Prostate gland (tissue), 2 donors: Measurements from ENCODE around the gene AFTPH. TPM values are rescaled to one million over a fixed set of nuclear protein-coding genes. Genes with fewer than 3 reads are reported as not detected.

Experiments
- DNase-seq: peaks from one replicate; pipeline ENCODE4 v3.0.0-alpha.2; 2019; ENCODE audit warnings: low spot score
- H3K27ac ChIP-seq, 2 donors: fragments of 200-600 bp; sonication (generic); 2 replicates each; pipeline ENCODE4 v1.5.1; 2017 to 2019
- H3K27me3 ChIP-seq: fragments of 200-600 bp; sonication (generic); replicated peaks from 2 replicates; pipeline ENCODE4 v1.5.1; 2019; ENCODE audit not compliant: insufficient read depth
- H3K36me3 ChIP-seq, 2 donors: fragments of 200-600 bp; sonication (generic); 1 replicate in 1 of 2; 2 replicates in 1 of 2; pipeline versions ENCODE4 v1.5.1 to v1.8.1; 2017 to 2019
- H3K4me1 ChIP-seq: fragments of 200-600 bp; sonication (generic); replicated peaks from 2 replicates; pipeline ENCODE4 v1.5.1; 2019
- H3K4me3 ChIP-seq, 2 donors: fragments of 200-600 bp; sonication (generic); 2 replicates each; pipeline ENCODE4 v1.5.1; 2017 to 2019
- H3K9me3 ChIP-seq: fragments of 200-600 bp; sonication (generic); 2 replicates; pipeline ENCODE4 v1.5.1; 2017
- POLR2A ChIP-seq: fragments of 450-650 bp; IDR thresholded peaks from one replicate; pipeline ENCODE4 v1.6.1; 2016; ENCODE audit warnings: antibody characterized with exemption, mild to moderate bottlenecking
- POLR2AphosphoS5 ChIP-seq: sonication (generic); formaldehyde crosslinking; IDR thresholded peaks from one replicate; pipeline ENCODE4 v1.6.1; 2017; ENCODE audit warnings: antibody characterized with exemption
- WGBS: methylation state at CpG from one replicate; pipeline ENCODE4 v1.1.5; 2018; 5-methylcytosine and 5-hydroxymethylcytosine counted together
- intact Hi-C: fragments of 100-400 bp; cut with DNase I; formaldehyde crosslinking; loops from one replicate; pipeline ENCODE4 v1.14.2; 2022
- total RNA-seq, 2 donors: library from RNA; depleted of rRNA; stranded (reverse); fragments of >200 nt; gene quantifications; one replicate each; pipeline ENCODE4 v1.1.0, GENCODE V29; 2016
- TF ChIP-seq, protein P1 (sequence below), 4 experiments: fragments of 200-600 bp in 2 of 4; fragments of 450-650 bp in 2 of 4; sonication (generic) in 2 of 4; IDR thresholded peaks; 1 replicate in 3 of 4; 2 replicates in 1 of 4; pipeline ENCODE4 v1.5.1; 2016 to 2019; ENCODE audit warnings: antibody characterized with exemption in 4 of 4, mild to moderate bottlenecking in 2 of 4, moderate library complexity in 2 of 4

Gene AFTPH
- total RNA-seq, 2 donors from 2014 or later = 61.3 to 68.1 TPM

DNA sequence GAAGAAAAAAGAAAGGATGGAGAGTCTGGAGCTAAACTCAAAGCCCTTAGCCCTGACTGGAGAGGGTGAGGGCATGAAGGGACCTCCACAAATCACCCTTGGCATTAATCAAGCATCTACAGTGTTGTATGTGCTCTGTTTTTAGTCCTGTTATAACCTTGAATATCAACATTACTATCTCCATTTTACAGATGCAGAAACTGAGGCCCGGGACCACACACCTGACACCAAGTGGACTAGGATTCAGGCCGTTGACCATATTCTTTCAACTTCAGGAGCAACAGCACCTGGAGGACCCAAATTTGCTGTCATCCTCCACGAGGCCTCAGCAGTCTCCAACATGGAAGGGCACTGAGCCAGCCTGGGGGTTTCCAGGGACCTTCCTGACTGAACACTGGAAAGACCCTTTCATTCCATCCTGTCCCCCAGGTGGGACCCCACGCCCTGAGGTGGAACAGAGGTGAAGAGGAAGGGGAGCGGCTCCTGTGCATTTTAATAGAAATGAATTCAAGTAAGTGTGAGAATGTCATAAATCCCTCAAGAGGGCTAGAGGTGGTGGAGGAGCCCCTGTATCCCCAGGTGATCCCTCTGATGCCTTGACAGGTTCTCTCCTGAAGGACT is 88.6 kb downstream of the AFTPH start:
- Histone ChIP-seq H3K36me3 (no peaks in the 10 kb centered on the region), H3K9me3 (no peaks in the 10 kb centered on the region), H3K27me3 (no peaks in the 10 kb centered on the region), H3K27ac (no peak overlapping the region), H3K4me1 (peaks cover 7% of the 10 kb centered on the region), H3K4me3 (no peak overlapping the region)
- no peak for TF ChIP-seq POLR2A
- TF ChIP-seq POLR2AphosphoS5 = no peak
- TF ChIP-seq, protein P1, sequence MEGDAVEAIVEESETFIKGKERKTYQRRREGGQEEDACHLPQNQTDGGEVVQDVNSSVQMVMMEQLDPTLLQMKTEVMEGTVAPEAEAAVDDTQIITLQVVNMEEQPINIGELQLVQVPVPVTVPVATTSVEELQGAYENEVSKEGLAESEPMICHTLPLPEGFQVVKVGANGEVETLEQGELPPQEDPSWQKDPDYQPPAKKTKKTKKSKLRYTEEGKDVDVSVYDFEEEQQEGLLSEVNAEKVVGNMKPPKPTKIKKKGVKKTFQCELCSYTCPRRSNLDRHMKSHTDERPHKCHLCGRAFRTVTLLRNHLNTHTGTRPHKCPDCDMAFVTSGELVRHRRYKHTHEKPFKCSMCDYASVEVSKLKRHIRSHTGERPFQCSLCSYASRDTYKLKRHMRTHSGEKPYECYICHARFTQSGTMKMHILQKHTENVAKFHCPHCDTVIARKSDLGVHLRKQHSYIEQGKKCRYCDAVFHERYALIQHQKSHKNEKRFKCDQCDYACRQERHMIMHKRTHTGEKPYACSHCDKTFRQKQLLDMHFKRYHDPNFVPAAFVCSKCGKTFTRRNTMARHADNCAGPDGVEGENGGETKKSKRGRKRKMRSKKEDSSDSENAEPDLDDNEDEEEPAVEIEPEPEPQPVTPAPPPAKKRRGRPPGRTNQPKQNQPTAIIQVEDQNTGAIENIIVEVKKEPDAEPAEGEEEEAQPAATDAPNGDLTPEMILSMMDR (IDR thresholded peaks at IDR 0.05) = no peak
- intact Hi-C loops = no loop called here
- no peak for DNase-seq
- WGBS = 80% methylated on average over 5 of the region's 5 CpGs

DNA sequence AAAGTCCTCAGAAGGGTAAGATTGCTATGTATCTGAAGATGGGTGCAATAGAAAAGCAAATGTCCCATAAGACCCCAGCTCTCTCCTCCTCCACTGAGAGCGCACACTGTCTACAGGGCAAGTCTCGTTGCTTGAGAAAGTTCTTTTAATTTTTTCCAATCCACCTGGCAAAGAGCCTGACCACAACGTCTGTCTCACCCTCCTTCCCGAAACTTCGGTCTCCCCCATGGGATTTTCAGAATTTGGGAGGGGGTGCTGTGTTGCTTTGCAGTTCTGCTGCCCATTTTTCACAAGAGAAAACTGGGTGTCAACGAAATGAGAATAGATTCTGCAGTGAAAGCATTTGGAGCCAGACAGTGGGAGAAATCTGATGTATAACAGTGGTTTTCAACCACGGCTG is 89.1 kb downstream of the AFTPH start:
- TF ChIP-seq, protein P1 (IDR thresholded peaks at IDR 0.05) = no peak
- no peak for TF ChIP-seq POLR2A
- no peak for TF ChIP-seq POLR2AphosphoS5
- H3K4me3 ChIP-seq = no peak overlapping the region
- H3K4me1 ChIP-seq = peaks cover 1% of the 10 kb centered on the region
- 70% methylated on average over 7 of the region's 7 CpGs for WGBS
- H3K36me3 ChIP-seq = no peaks in the 10 kb centered on the region
- H3K27ac ChIP-seq = no peak overlapping the region
- no peak for DNase-seq
- H3K27me3 ChIP-seq = no peaks in the 10 kb centered on the region
- intact Hi-C loops = no loop called here
- no peaks in the 10 kb centered on the region for H3K9me3 ChIP-seq

DNA sequence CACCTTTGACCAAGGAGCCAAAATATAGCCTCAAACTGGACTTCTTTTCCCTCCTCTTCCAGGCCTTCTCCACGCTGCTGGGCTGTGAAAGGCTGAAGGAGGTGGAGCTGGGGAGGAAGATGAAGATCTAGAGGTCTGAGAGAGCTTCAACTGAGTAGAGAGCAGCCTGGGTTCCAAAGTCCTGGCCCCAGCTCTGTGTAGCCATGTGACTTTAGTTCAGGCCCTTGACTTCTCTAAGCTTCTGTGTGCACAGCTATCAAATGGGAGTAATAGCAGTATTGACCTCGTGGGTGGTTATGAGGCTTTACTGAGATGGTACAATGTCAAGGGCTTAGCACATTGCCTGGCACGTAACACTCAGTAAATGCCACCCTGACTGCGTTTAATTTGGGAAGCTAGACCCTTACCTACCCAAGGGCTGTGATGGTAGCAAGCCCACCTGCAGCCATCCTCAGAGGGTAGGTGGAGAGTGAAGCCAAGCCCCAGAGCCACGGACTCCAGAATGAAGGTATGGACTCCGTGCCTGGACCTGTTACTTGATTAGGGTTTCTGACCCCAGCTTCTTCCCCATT is 91.2 kb downstream of the AFTPH start:
- no peaks in the 10 kb centered on the region for H3K9me3 ChIP-seq

DNA sequence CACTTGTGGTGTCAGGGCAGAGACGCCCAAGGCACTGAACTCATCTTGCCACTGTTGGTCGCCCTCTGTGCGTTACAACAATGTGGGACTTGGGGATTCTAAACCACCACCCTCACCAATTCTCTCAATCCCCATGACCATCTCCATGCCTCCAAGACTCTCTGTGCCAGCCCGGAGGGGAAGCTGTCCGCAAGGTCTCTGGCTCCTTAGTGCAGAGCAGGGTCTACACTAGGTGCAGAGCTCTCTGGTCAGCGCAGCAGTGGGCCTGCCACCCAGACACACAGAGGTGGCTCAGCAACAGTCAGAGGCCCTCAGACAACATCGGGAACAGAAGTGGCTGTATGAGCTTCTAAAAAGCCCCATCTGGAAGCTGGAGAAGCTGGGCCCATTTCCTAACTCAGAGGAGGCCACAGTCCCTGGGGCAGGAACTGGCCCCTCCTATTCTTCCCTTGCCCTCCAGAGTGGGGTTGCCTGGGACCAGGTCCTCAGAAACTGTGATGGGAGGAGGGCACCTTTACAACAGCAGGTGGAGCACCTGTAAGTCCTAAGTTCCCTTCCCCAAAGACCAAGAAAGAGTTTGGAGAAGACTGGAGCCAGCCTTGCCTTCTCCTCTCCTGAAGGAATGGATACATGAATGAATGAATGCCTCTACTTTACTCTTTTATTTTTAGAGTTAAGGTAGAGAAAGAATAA is 91.9 kb downstream of the AFTPH start:
- TF ChIP-seq POLR2A = no peak
- TF ChIP-seq, protein P1 (IDR thresholded peaks at IDR 0.05) = no peak
- no peak for TF ChIP-seq POLR2AphosphoS5
- DNase-seq = no peak
- no peaks in the 10 kb centered on the region for H3K4me1 ChIP-seq
- H3K36me3 ChIP-seq = no peaks in the 10 kb centered on the region
- WGBS = 96% methylated on average over 7 of the region's 7 CpGs
- no peak overlapping the region for H3K27ac ChIP-seq
- no peak overlapping the region for H3K4me3 ChIP-seq
- no peaks in the 10 kb centered on the region for H3K27me3 ChIP-seq
- H3K9me3 ChIP-seq = no peaks in the 10 kb centered on the region
- intact Hi-C loops = no loop called here

More for the DNA sequence above, 91.2 kb downstream of the AFTPH start:
- Histone ChIP-seq H3K27ac (no peak overlapping the region), H3K4me3 (no peak overlapping the region), H3K4me1 (no peaks in the 10 kb centered on the region), H3K36me3 (no peaks in the 10 kb centered on the region), H3K27me3 (no peaks in the 10 kb centered on the region)
- intact Hi-C loops = no loop called here
- TF ChIP-seq POLR2AphosphoS5 (no peak), POLR2A (no peak)
- TF ChIP-seq, protein P1 (IDR thresholded peaks at IDR 0.05) = no peak
- WGBS = 94% methylated on average over 6 of the region's 6 CpGs
- no peak for DNase-seq
